NCI-H2081 treated with DMSO at 0.1 percent for 48 hours (cell line): ENCODE data around the gene ABI1.
"Not testable (repeated sequence)": the region's sequence is repeated elsewhere in the genome, so short reads cannot be mapped to it uniquely, and the experiment has no call there.

Experiments
- DNase-seq: peaks from one replicate; lab custom pipeline; 2025; lab: John Stamatoyannopoulos, UW

The ABI1 gene

DNA sequence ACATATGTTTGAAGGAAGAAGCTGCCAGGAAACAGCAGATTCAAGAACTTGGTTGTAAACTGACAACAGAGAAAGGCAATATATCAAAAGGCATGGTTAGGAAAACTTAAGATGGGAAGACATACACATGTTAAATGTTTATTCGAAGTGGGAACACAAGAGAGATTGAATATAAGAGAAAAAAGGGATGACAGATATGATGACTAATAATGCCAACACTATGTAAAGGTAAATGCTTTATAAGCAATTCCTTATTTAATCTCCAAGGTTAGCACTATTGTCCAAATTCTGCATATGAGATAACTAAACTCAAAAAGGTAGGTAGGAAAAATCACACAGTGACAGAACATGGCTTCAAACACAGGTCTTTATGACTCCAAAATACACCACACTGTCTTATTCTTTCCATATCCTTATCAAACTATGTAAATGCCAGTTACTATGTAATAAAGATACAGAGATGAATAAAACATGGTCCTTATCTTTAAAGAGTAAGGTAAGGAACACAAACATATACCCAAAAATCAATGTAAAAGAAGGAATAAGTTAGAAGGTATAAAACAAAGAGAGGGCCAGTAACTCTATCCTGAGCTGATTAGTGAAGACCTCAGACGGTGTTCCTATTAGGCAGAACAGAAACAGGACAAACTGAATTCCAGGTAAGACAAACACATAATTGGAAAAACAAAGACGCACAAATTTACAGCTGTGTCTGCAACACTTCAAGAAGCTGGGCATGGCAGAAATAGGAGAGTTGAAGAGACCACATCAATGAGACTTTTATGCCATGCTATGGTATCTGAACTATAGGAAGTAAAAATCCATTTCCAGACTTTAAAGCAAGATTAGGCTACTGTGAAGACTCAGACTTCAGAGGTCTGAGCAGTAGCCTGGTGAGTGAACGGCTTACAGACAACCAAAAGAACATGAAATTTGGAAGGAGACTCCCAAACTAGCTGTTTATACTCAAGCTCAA lies 56.1 kb downstream of the ABI1 start:
- DNase-seq: no peak

DNA sequence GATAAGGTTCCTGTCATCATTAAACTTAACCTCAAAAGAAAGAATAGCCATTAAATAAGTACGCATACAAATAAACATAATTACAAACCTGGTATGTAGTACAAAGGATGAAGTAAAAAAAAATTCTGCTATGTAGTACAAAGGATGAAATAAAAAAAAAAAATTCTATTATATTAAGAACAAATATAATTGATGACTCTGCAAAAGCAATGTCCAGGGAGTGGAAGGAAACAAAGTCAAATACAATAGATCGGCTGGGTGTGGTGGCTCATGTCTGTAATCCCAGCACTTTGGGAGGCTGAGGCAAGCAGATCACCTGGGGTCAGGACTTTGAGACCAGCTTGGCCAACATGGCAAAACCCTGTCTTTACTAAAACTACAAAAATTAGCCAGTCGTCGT lies 56.9 kb downstream of the ABI1 start:
- DNase-seq: no peak

GRCh38 chr10:26802527-26802926 lies 58.2 kb downstream of the ABI1 start:
- DNase-seq: no peak

GRCh38 chr10:26801831-26802230 lies 58.9 kb downstream of the ABI1 start:
- DNase-seq: no peak

- no peak for DNase-seq
Observed at GRCh38 chr10:26801274-26801673, 59.5 kb downstream of the ABI1 start.

- no peak for DNase-seq
Observed at GRCh38 chr10:26800468-26800867, 60.3 kb downstream of the ABI1 start.

GRCh38 chr10:26799342-26799741 lies 61.4 kb downstream of the ABI1 start:
- no peak for DNase-seq

DNA sequence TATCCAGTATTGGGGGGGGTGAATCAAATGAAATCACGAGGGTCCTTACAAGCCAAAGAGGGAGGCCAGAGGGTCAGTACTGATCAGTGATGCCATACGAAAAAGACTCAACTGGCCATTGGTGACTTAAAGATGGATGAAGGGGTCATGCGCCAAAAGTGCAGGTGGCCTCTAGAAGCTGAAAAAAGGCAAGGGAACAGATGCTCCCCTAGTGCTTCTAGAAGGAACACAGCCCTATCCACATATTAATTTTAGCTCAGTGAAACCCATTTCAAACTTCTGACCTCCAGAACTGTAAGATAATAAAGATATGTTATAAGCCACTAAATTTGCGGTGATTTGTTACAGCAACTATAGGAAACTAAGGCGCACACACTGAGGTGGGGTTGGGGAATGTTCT lies 62.5 kb downstream of the ABI1 start:
- no peak for DNase-seq

GRCh38 chr10:26797340-26797739 lies 63.4 kb downstream of the ABI1 start:
- no peak for DNase-seq

DNA sequence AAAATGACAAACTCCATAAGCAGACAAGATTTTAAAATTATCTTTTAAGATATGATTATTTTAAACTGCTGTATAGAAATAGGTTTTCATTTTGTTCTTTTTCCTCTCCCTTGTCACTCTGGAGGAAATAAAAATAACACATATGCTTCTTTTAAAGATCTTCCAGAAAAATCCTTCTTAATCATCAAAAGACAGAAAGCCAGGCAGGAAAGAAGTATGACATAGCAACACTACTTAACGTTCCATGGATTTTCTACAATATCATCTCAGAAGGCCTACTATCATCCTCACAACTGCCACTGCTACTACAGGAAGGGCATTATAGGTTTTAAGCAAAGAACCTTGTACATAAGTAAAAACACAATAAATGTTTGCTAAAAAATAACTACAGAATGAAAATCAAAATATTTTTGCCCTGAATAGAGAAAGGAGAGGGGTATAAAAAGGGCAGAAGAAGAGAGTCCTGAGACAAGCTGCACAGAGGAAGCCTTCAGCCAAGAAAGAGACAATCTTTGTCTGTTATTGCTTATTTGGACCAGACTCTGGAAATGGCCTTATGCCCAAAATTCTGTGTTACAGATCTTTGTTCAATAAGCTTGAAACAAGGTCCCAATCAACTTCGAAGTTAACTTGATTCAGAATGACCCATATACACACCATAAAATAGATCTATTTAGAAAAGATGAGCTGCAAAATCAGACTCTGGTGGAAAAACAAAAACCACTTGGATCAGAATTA lies 67.8 kb downstream of the ABI1 start:
- DNase-seq: no peak

GRCh38 chr10:26790221-26790995 lies 70.3 kb downstream of the ABI1 start:
- no peak for DNase-seq

DNA sequence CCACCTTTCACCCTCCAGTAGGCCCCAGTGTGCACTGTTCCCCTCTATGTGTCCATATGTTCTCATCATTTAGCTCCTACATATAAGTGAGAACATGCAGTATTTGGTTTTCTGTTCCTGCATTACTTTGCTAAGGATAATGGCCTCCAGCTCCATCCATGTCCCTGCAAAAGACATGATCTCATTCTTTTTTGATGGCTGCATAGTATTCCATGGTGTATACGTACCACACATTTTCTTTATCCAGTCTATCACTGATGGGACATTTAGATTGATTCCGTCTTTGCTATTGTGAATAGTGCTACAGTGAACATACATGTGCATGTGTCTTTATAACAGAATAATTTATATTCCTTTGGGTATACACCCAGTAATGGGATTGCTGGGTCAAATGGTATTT lies 71.0 kb downstream of the ABI1 start:
- DNase-seq: not testable (repeated sequence)

DNA sequence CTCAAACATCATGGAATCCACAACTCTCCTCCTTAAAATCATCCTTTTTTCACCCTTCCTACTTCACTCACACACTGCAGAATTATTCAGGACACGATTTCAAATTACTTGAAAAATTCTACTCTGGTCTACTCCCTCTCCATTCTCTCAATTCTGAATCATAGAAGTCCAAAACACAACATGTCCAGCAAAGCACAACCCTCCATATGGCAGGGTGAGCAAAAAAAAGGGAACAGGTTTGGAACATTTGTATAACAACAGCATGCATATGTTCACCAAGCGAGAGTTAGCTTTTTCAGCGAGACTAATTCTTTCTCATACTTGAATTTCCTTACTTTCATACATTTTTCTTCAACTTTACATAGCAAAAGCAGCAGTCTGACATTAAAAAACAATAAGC lies 73.4 kb downstream of the ABI1 start:
- DNase-seq: no peak

GRCh38 chr10:26781797-26782196 lies 79.0 kb downstream of the ABI1 start:
- no peak for DNase-seq

DNA sequence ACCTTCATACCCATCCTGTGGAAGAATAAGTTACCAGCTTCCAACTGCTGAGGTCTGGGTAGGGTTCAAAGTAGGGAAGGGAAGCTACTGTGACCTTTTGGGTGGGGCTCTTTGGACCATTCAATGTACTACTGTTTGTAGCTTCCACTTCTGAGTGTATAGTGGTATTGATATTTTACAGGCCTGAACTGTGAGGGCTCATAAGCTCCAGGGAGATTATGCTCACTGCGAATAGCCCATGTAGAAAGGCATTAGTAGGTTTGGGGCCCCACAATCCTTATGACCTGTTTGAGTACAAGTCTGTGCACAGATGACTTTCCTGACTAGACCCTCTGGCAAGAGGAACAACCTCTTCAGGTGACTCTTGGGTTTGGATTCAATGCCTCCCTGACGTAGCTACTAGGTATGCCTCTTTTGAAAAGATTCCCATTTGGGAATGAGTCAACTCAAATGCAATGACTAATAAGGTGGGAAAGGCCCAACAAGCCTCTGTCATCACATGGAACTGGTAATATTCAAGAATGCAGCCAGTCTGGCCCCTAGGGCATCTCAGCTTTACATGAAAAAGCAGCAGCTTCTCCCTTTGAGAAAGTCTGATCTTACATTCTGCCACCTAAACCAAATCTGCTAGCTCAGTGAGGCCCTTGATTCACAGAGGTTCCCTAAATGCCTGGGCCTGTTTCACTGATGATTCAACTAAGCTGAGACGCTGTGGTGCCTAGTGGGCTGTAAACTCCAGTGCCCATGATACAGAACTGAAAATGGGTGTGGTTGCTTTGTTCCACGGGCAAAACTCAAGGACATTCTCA lies 79.8 kb downstream of the ABI1 start:
- DNase-seq: no peak

DNA sequence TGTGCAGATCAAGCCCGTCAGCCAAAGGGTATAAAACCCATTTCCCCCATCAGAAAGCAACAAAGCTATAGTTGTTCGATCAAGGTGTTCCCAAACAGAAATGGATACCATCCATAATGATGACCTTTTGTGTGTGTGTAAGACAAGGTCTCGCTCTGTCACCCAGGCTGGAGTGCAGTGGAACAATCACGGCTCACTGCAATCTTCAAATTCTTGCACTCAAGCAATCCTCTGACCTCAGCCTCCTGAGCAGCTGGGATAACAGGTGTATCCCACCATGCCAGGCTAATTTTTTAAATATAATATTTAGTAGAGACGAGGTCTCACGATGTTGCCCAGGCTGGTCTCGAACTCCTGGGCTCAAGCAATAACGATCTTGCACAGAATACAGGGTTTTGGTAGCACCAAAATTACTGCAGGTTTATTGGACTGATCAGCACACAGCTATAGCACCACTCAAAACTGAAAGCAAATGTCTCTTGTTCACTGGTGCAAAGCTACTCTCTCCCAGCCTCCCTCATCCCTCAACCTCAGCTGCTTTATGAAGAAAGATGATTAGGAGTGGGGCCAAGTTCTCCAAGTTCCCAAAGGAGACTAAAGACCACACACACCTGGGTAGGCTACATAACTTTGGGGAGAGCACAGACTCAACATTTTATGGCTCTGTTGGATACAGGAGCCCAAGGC lies 80.5 kb downstream of the ABI1 start:
- no peak for DNase-seq

DNA sequence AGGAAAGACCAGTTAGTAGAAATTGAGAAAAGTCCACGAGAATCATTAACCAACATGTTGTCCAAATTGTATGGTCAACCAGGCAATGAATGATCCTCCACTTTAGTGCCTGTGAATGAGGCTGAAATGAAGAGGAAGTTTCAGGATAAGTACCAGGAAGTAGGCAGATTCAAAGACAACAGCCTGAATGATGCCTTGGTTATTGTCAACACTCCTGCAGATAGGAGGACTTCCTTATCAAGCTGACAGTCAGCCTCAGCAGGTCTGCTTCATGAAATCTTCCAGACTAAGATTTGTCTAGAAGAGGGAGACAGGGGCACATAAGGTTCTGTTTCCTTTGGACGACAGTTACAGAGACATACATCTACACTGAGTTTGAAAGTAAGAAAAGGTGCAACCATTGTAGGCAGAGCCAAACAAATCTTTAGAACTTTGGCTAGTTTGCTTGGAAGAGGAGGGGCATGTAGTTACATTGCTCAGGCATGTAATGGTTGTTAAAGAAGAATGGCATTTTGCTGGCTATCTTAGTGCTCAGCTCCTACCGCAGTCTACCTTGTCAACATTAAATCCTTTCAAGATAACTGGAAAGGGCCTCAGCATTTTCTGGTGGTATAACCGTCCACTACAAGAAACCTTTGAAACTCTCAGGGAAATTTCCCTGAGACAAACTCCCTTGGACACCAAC lies 81.4 kb downstream of the ABI1 start:
- no peak for DNase-seq

GRCh38 chr10:26777686-26778085 lies 83.1 kb downstream of the ABI1 start:
- no peak for DNase-seq

- no peak for DNase-seq
Observed at GRCh38 chr10:26776258-26776657, 84.5 kb downstream of the ABI1 start.

- no peak for DNase-seq
Observed at GRCh38 chr10:26773633-26774032, 87.1 kb downstream of the ABI1 start.
